MM.1S (cell line): Measurements from ENCODE around the gene GATC.

Experiments
- CTCF ChIP-seq: fragments of 300-600 bp; sonication (generic); IDR thresholded peaks from 2 replicates; pipeline ENCODE4 v1.5.1; 2016; ENCODE audit warnings: antibody characterized with exemption, low read length, mixed read lengths
- EZH2 ChIP-seq: fragments of 300-600 bp; sonication (generic); optimal IDR thresholded peaks from 2 replicates; pipeline ENCODE3; 2017; ENCODE audit warnings: low read depth, mild to moderate bottlenecking, antibody characterized with exemption, low read length, mixed read lengths

GRCh38 chr12:120404271-120404670 lies 42.0 kb upstream of the GATC start:
- TF ChIP-seq EZH2 (no peak), CTCF (no peak)
